WTC11 (cell line): Measurements from ENCODE around the gene PBX4.

ENCODE experiments used
- CTCF ChIP-seq: fragments of 200-600 bp; IDR thresholded peaks from 2 replicates; pipeline ENCODE4 v1.8.0; 2022; ENCODE audit warnings: antibody characterized with exemption
- MAX ChIP-seq: sonication (generic); formaldehyde crosslinking; IDR thresholded peaks from 2 replicates; pipeline ENCODE4 v1.8.0; 2022; ENCODE audit warnings: mild to moderate bottlenecking, missing genetic modification reagents
- SOX15 ChIP-seq: fragments of 250-450 bp; sonication (Bioruptor Pico); IDR thresholded peaks from 2 replicates; pipeline ENCODE4 v1.9.0; 2021; ENCODE audit warnings: mild to moderate bottlenecking
- ZNF138 ChIP-seq: sonication (generic); formaldehyde crosslinking; conservative IDR thresholded peaks from 2 replicates; pipeline ENCODE4 v1.8.1; 2022; ENCODE audit warnings: mild to moderate bottlenecking, moderate library complexity, missing genetic modification reagents

- TF ChIP-seq MAX (CRISPR knock-in tag) (peak; percentile 63), SOX15 (CRISPR knock-in tag) (no peak), ZNF138 (CRISPR knock-in tag) (no peak), CTCF (no peak)
Measured at GRCh38 chr19:19663256-19664120, 45.0 kb upstream of the PBX4 start, which contains the start of gene ATP13A1.
